HG03175 (cell line): Measurements from ENCODE around the gene TBRG4.

ENCODE experiments used
- ATAC-seq: cut with Tn5 transposase; IDR thresholded peaks from one replicate; pipeline ENCODE4 v1.9.1; 2021; ENCODE audit warnings: mild to moderate bottlenecking, moderate library complexity; ENCODE audit not compliant: unreplicated experiment

TBRG4 gene

DNA sequence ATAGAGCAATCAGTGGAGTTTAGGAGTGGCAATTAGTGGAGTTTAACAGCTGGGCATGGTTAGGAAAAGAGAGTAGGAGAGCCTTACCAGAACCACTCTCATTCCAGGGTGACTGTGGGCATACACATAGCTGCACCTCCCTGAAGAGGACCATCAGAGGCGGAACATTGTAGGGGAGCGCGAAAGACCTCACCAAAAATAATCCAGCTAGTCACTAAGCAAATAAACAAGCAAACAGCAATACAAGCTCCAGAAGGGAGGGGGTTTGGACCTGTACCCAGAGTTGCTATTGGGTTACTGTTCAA lies 18.6 kb downstream of the TBRG4 start:
- ATAC-seq = no peak

DNA sequence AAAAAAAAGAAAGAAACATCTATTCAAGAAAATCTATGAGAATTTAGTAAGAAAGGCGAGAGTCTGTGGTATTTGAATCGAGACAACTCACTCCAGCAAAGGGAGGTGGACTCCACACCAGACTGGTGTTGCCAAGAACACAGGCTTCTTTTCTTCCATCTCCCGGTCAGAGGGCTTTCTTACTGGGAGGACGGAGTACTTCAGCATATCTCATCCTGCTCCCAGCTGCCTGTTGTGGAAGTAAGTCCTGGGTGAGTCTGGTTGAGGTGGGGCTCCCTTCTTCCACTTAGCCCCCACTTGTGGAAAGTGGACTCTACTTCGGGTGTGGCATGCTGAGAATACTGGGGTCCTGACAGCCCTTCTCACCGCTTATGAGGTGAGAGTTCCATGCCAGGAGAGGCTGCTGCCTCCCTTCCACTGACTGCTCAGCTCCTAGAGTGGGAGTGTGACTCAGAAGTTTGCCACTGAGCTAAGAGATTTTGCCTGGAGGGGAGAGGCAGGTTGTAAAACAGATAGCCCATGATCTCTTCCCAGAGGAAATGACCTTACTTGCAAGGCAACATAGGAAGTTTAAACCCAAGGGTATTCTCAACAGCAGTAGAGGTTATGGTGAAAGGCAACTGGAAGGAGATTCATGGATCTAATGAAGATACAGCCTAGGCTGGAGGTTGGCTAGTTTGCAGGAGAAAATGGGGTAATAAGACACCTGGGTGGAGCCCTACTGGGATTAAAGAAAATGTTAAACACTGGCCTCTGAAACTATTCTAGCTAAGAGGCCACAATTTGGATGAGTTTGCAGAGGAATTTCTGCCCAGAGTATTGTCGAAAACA lies 19.2 kb downstream of the TBRG4 start:
- ATAC-seq = no peak

DNA sequence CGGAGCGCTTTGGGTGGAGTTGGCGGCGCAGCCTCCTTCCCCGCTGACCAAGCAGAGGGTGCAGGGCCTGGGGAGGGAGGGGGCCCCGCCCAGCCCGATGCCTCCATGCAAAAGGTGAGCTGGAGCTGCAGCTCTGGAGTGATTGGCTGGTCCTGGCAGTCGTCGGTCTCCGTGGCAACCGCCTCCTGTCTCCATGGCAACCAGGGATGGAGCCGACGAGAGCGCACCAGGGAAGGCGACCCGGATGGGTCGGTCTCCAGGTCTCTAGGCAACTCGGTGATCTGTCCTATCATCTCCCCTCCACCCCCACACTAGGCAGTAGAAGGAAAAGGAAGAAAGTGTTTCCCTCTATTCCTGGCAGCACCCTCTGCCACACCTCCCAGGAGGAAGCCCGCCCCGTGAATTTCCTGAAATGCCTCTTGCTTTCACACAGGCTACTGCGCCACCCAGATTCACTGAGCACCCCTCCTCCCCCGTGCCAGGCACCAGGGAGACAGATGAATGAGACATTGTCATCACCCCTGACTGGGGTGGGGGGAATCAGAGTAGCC lies 22.1 kb downstream of the TBRG4 start:
- no peak for ATAC-seq

DNA sequence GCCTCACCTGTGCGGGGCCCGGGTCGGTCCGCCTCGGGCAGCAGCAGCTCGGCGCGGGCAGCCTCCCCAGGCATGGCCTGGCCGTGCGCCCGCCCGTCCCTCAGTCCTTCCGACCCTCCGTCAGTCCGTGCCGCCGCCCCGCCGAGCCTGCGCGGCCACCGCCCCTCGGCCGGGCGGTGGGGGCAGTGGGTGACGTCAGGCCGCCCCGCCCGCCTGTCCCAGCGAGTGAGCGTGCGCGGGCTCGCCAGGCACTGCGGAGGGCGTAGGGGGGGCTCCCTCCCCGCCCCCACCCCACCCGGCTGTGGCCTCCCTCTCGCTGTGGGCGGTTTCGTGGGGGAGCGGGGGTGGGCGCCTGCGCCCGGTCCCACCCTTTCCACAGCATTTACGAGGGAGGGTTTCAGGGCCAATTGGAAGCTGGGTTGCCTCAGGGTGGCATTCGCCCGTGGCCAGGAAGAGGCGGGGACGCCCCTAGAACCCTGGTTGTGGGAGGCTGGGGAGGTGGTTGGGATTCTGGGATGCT lies 22.6 kb downstream of the TBRG4 start, which contains the start of gene NACAD:
NACAD (minus strand) TSS at position 149 of the 520 bp plus-strand sequence; CDS start at position 74, 75 bp downstream.
- ATAC-seq = no peak

DNA sequence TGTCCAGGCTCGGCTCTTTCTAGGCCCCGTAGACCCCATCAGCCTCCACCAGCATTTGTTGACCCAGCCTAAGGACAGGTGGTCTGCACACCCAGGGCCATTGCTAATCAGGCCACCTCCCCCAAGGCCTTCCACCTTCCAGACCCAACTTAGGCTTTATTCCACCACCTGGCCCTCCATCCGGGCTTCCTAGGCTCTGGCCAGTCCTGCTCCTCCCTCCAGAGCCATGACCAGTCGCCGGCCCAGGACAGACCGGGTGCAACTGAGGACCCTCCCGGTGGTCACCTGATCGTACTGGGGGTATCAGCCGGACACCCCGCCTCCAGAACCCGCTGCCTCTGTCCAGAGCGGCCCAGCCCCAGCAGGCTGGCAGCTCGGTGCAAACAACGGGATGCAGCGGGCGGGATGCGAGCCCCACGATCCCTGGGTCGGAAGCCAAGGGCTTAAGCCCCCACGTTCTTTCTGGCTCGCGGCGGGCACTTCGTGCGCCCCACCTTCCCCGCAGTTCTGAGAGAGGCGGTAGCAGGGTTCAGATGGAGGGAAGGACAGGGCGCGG lies 23.3 kb downstream of the TBRG4 start:
- no peak for ATAC-seq

DNA sequence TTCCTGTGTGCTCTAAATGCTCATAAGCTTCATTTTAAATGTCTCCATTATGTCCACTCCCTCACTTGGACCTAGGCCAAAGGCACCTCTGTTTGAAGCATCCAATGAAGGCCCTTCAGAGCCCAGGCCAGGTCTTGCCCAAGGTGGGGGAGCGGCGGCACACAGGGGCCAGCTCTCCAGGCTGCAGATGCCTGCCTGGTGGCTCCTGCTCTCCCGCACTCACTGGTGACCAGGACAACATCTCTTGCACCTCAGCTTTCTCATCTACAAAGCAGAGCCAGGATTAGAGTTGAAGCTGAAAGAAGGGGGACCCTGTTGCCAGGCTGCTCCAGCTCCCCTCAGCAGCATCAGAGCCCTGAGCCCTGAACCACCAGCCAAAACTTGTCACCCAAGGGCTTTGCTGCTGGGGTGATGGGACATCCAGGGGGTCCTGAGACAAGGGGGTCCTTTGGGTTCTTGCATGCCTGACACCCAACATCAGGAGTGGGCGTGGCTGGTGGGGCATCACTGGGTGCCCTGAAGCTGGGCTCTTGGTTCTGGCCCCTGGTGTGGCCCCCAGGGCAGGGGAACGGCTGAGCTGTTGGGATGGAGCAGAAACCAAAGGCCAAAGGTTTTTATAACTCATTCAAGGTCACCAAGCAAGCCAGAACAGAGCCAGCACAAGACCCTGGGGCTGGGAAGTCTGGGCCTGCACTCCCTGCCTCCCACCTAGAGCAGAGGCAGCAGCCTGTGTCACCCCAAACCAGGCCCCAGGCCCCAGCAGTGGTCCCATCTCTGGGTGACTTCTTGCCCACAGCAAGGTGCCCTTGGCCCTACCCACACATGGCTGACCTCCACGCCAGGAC lies 24.0 kb downstream of the TBRG4 start:
- no peak for ATAC-seq

DNA sequence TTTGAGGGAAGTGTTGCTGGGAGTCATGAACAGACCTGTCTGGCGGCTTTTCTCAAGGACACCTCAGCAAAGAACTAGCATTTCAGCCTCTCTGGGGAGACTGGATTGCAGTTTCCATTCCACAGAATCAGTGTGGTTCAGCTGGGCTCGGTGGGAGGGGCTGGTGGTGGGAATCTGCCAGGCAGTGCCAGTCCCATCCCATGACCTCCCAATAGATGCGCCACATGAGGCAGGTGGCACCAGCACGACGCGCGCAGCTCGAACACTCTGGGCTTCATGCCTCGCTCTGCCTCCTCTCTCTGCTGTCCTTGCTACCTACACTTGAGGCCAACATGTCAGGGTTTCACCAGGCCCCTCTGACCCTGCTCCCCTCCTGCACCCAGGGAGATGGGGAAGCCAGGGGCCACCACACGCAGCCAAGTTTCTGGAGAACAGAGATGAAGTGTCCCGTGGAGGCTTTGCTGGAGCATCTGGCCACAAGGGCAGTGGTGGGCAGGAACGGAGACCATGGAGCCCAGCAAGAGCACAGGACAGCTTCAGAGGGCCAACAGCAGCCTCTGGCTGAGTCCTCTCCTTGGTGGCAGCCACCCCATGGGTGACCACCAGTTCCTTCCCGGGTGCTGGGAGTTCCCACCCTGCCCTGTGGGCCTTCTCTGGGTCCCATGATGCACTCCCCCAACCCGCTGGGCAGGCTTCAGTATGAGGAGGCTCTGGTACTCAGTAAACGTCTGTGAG lies 25.0 kb downstream of the TBRG4 start:
- ATAC-seq = no peak

DNA sequence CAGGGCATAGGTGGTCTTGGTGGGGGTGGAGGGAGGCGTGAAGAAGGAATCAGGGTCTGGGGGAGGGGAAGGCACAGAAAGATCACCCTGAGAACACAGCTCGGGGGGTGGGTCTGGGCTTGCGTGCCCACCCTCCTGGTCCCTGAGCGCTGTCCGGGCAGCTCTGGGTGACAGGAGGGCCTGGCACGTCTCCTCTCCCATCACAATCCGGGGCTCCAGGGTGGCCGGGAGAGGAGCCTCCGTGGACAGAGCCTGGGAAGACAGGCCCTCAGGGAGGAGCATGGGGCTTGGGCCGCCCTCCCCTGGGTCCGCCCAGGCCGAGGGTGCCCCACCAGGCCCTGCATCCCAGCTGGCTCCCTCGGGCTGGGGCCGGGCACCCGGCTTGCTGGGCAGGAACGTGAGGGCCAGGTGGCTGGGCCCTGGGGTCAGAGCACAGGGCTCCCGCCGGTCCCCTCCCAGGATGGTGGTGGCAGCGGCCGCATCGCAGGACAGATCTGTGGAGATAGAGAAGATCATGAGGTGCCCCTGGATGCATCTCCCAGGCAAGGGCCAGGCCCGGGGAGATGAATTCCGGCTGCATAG lies 25.8 kb downstream of the TBRG4 start:
- ATAC-seq = no peak

DNA sequence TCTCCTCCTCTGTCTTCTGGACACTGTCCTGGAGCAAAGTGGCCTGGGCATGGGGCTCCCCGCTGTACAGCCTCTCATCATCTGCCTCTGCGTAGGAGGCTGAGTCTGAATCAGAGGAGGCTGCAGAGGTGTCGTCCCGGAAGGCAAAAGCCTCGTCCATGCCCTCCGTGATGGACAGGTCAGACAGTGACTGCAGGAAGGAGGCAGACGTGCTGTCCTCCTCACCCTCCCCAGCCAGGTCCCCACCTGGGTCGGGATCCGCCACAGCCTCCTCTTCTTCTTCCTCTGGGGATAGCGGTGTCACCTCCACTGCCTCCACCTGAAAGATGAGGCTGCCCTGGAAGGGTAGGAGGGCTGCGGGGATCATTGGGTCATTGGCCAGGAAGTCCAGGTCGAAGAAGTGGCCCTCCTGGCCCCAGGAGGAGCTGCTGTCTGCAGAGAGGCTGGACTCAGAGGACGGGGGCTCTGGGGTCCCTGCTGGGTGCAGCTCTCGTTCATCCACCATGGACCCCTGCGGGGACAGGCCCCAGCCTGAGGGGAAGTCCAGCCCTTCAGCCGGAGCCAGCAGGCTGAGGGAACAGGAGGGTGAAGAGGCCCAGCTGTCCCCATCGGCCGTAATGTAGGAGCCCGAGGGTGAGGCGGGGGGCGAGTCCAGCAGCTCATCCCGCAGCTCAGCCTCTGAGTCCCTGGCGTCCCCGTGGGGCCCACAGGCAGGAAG lies 26.4 kb downstream of the TBRG4 start:
- ATAC-seq = no peak

DNA sequence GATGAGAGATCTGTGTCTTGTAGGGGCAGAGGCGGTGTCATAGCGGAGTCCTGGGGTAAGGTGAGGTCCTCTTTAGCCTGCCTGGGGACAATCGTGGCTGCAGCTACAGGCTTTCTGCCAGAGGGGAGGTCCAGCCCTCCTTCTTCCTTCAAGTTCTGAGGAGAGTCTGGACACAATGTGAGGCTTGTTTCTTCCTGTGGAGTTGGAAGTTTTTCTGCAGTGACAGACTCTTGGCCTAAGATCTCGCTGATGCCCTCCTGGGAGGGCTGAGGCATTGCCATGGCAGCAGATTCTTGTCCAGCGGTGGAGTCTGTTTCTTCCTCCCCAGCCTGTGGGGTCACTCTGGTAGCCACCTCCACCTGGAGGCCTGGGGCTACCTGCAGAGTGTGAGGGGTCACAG lies 27.2 kb downstream of the TBRG4 start:
- no peak for ATAC-seq

DNA sequence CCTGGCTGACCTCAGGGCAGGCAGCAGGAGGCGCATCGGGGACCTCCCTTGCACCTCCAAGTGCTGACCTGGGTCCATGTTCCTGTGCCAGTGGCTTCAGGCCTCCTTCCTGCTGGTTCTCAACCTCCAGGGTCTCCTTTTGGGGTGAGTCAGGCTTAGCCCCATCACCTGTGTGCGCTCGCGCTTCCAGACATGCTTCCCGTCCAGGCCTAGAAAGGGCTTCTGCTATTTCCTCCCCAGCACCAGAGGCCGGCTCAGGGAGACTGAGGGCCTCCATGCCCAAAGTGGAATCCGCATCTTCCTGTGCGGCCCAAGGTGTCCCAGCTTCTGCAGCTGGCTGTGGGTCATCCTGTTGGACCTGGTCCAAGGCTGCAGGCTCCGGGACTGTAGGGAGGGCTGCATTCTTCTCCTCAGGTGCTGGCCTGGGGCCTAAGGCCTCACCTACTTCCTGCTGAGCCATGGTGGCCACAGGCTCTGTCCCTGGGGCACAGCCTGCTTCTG lies 28.6 kb downstream of the TBRG4 start:
- no peak for ATAC-seq

DNA sequence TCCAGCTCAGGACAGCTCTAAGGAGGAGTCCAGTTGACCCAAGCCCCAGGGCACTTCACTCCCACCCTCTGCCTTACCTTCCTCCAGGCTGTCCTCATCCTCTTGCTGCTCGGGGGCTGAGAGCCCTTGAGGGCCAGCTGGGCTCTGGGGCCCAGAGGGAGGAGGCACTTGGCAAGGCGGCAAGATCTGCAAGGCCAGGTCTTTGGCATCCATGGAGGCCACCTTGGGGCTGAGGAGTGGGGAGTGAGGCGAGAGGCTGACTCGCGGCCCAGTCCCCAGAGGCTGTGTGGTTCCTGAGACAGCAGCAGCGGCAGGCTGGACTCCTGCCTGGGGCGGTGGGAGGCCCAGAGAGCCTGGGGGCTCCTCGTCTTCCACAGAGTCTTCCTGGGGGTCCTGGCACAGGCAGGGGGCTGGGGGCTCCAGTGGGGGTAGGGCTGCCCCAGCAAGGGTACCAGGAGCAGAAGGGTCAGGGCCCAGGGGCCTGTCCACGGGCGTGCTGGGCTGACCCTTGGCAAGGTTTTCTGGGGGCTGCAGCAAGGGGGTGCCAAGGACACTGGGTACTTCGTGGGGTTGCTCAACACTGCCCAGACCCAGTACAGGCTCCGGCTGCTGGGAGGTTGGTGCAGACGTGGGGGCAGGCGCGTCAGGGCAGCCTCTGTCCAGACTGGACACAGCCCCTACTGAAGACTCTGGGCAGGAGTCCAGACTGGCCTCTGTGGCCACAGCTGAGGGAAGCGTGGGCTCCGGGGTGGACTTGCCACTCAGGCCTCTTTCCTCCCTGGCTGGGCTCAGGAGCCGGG lies 29.3 kb downstream of the TBRG4 start:
- no peak for ATAC-seq

DNA sequence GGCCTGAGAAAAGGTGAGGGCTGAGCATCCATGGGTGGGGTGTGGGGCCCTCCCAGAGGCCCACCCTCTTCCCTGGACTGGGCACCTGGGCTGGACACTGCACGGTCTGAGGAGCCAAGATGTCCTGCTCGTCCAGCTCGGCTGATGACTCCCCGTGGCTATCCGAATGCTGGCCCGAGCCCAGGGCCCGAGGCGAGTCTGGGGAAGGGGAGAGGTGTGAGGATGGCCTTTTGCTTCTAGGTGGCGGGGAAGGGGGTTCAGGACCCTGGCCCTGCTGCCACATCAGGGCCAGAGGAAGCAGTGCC lies 29.9 kb downstream of the TBRG4 start:
- ATAC-seq = no peak

DNA sequence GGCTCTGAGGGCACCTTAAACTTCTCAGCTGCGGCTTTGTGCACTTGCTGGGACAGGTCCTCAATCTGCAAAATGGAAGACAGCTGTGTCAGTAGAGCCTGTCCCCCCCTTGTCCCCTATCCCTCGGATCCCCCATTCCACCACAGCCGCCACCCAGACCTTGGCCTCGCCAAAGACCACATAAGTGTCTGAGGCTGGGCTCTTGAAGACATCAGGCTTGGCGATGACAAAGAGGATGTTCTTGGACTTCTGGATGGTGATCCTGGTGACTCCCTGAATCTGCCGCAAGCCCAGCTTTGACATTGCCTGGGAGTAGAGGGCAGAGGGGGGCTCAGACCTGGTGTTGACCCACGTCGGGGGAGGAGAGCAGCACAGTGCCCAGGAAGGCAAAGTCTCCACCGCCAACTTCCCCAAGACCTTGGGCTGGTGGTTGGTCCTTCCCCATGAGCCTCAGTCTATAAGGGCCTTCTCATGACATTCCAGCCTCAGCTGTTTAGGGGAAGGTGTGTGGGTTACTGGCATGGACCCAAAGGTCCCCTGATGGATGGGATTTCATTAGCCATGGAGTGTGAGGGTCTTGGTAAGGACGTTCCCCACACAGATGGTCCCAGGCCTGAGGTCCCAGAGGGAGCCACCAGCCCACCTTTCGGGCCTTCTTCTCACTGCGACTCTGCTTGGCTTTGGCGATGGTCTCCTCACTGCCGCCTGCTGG lies 30.4 kb downstream of the TBRG4 start:
- no peak for ATAC-seq

DNA sequence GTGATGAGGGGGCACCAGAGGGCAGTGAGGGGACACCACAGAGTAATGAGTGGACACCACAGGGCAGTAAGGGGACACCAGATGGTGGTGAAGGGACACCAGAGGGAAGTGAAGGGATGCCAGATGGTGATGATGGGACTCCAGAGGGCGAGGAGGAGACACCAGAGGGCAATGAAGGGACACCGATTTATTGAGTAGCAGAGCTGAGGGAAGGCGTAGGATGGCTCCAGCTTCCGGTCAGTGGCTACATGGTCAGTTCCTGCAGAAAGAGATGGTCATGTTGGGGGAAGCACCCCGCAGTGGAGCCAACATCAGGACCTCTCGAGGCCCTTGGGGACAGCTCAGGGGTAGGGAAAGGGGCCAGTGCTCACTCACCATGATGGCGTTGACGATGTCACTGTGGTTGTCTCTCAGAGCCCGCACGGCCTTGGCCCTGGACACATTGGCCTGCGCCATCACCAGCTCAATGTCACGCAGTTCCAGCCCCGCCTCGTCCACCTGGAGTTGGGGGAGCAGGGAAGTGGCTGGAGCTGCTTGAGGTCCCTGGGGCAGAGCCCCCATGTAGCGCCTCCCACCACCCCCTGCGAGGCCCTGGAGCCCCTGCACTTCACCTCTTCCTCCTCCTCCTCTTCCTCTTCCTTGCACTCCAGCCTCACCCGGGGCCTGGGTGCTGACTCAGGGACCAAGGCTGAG lies 31.1 kb downstream of the TBRG4 start:
- ATAC-seq = no peak

DNA sequence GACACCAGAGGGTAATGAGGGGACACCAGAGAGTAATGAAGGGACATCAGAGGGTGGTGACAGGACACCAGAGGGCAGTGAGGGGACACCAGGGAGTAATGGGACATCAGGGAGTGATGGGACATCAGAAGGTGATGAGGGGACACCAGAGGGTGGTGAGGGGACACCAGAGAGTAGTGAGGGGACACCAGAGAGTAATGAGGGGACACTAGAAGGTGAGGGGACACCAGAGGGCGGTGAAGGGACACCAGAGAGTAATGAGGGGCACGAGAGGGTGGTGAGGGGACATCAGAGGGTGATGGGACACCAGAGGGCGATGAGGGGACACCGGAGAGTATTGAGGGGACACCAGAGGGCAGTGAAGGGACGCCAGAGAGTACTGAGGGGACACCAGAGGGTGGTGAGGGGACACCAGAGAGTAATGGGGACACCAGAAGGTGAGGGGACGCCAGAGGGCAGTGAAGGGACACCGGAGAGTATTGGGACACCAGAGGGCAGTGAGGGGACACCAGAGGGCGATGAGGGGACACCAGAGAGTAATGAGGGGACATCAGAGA lies 33.3 kb downstream of the TBRG4 start:
- ATAC-seq = no peak

DNA sequence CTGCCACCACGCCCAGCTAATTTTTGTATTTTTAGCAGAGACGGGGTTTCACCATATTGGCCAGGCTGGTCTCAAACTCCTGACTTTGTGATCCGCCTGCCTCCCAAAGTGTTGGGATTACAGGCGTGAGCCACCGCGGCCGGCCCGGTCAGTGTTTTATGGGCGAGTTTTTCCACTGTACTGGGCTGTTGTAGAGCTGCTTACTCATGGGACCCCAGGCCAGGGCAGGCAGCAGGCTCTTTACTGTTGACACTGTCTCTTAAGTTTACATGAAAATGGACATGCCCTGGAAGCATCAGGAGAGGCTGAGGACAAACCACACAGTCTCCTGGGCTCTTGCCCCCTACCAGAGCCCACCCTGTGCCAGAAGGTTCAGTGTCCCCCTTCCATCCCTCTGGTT lies 33.9 kb downstream of the TBRG4 start:
- no peak for ATAC-seq
